Fibroblast of mammary gland (primary cell): ENCODE measurements around the gene CTU2.
A peak's percentile ranks its signal among the peaks of the same experiment; 100 is the strongest.

Experiments used
- DNase-seq: peaks from one replicate; pipeline ENCODE4 v3.0.0-alpha.2; 2010; ENCODE audit warnings: low read depth
- H3K4me3 ChIP-seq: 2 replicates; pipeline ENCODE4 v1.5.1; 2011; ENCODE audit warnings: low read depth, mild to moderate bottlenecking, low read length, moderate library complexity; ENCODE audit not compliant: control insufficient read depth
- TF ChIP-seq, protein P1 (sequence below): conservative IDR thresholded peaks from 2 replicates; pipeline ENCODE4 v1.5.1; 2011; ENCODE audit warnings: low read depth, low read length, inconsistent platforms; ENCODE audit not compliant: control insufficient read depth, insufficient read depth

CTU2 gene

DNA sequence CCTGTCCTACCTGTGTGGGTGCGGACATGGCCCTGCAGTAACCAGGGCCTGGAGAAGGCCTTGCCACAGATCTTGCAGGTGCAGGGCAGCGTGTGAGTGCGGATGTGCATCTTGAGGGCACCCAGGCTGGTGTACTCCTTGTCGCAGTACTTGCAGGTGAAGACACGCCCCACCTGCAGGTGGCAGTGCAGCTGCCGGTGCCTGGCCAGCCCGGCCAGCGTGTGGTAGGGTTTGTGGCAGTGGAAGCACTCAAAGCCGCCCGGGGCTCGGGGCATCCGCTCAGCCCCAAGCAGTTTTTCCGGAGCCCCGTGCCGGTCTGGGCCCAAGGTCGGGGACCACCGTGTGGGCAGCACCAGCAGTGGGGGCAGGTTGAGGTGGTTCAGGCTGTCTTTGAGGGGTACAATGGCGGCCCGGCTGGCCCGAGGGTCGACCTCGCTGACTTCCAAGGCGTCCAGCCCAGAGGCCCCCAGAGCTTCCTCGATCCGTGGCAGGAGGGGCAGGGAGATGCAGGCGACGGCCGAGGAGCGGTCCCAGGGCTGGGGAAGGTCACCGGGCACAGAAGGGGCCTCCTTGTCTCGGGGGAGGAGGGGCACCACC lies 25.1 kb upstream of the CTU2 start:
- DNase-seq: no peak
- H3K4me3 ChIP-seq: no peak overlapping the region
- TF ChIP-seq, protein P1, sequence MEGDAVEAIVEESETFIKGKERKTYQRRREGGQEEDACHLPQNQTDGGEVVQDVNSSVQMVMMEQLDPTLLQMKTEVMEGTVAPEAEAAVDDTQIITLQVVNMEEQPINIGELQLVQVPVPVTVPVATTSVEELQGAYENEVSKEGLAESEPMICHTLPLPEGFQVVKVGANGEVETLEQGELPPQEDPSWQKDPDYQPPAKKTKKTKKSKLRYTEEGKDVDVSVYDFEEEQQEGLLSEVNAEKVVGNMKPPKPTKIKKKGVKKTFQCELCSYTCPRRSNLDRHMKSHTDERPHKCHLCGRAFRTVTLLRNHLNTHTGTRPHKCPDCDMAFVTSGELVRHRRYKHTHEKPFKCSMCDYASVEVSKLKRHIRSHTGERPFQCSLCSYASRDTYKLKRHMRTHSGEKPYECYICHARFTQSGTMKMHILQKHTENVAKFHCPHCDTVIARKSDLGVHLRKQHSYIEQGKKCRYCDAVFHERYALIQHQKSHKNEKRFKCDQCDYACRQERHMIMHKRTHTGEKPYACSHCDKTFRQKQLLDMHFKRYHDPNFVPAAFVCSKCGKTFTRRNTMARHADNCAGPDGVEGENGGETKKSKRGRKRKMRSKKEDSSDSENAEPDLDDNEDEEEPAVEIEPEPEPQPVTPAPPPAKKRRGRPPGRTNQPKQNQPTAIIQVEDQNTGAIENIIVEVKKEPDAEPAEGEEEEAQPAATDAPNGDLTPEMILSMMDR: peak; percentile 6

DNA sequence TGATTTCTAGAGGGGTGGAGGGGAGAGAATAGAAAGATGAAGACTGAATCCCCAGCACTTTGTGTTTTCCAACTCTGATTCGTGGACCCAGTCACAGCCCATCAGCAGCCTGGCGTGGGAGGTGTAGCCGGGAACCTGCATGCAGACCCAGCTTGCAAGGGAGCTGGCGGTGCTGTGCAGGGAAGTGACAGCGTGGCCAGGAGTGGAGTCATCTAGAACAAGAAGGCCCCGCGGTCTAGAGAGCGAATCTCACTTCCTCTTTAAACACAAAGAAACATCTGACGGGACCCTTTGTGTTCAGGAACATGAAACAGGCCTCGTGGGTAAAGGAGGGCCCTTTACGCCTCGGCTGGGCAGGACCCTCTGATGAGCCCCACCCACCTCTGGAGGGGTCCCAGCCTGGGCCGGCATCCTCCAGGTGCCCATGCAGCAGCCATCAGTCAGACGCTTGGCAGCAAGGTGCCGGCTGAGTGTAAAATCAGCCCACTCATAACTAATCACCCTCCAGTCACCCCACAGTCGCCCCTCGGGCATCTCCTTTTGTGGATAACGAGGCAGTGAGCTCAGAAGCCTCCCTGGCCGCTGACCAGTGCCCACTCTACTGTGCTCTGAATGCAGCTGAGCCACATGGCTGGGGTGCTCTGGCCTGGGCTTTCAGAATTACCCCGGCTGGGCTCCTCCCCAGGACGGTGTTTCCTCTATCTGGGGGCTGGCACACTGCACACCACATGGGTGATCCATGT lies 24.4 kb upstream of the CTU2 start:
- no peak overlapping the region for H3K4me3 ChIP-seq
- TF ChIP-seq, protein P1: no peak
- DNase-seq: no peak

DNA sequence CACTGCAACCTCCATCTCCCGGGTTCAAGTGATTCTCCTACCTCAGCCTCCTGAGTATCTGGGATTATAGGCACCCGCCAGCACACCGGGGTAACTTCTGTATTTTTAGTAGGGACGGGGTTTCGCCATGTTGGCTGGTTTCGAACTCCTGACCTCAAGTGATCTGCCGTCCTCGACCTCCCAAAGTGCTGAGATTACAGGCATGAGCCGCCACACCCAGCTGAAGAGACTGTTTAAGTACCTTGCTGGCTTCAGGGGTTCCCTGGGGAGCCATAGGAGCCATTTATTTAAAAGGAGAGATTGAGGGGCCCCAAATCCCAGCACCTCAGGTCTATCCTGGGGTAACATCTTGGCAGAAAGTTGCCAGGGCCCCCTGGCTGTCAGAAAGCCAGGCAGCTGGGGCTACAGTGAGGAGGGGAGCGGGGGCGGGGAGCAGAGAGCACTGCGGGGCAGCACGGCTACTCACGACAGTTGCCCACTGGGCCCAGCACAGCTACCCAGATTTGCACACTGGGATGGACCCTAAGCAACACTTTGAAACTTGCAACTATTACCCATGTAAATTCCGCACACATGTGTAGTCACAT lies 21.6 kb upstream of the CTU2 start:
- DNase-seq: no peak
- TF ChIP-seq, protein P1: no peak
- no peak overlapping the region for H3K4me3 ChIP-seq

- H3K4me3 ChIP-seq: peak overlapping the region; percentile 33
- peak; percentile 69 for DNase-seq
- TF ChIP-seq, protein P1: peak; percentile 77
Measured at GRCh38 chr16:88685156-88686061, 20.9 kb upstream of the CTU2 start.

DNA sequence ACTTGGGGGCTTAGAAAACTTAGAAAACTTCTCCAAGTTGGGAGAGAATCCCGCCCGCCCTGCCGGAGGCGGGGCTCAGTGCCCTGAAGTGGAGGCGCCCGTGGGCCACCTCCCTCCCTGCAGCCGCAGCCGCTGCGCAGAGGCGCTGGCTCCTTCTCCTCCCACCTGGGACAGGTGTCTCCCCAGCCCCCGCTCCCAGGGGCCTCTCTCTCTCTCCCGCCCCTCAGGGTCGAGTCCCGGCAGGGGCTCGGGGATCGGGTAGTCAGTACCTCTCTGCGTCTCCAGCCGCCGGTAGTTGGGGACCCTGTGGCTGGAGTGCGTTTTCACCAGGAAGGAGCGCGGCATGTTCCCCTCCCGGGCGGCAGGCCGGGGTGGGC lies 20.3 kb upstream of the CTU2 start:
- no peak for DNase-seq
- H3K4me3 ChIP-seq: peak overlapping the region; percentile 33
- TF ChIP-seq, protein P1: no peak
